Panc1 (cell line): ENCODE results near the gene KLK12. TPM values are rescaled to one million over a fixed set of nuclear protein-coding genes. Genes with fewer than 3 reads are reported as not detected.

Source experiments
- ATAC-seq: fragments of 200-7000 bp; cut with Tn5 transposase; 2 replicates; pipeline ENCODE4 v1.9.1; 2020; ENCODE audit warnings: mild to moderate bottlenecking, moderate library complexity
- BruUV-seq: library from RNA; stranded (reverse); fragments of 400-500 nt; replicated peaks from 2 replicates; lab custom pipeline; 2021; lab: Mats Ljungman, UMichigan
- CTCF ChIA-PET: fragments of 300-600 bp; sonication (Branson Sonifier 250); formaldehyde crosslinking; loops from one replicate; lab custom pipeline; 2022; ENCODE audit warnings: antibody characterized with exemption; lab: Charles Lee
- POLR2A ChIA-PET: fragments of 300-600 bp; sonication (Branson Sonifier 250); formaldehyde crosslinking; loops from one replicate; lab custom pipeline; 2022; ENCODE audit warnings: antibody characterized with exemption; lab: Charles Lee
- DNase-seq: peaks from one replicate; pipeline ENCODE4 v3.0.0-alpha.2; 2010; ENCODE audit warnings: low read depth, low spot score
- H3K27ac ChIP-seq: 2 replicates; pipeline ENCODE4 v1.5.1; 2011; ENCODE audit warnings: mild to moderate bottlenecking, low read length, inconsistent platforms
- H3K27me3 ChIP-seq: fragments of 200-500 bp; sonication (Bioruptor generic); 2 replicates; pipeline ENCODE4 v1.6.0; 2014; ENCODE audit warnings: low read length, inconsistent platforms; ENCODE audit not compliant: control insufficient read depth, insufficient read depth
- H3K36me3 ChIP-seq: fragments of 200-500 bp; sonication (Bioruptor generic); 2 replicates; pipeline ENCODE4 v1.5.1; 2014; ENCODE audit warnings: inconsistent platforms, mild to moderate bottlenecking, low read length, moderate library complexity; ENCODE audit not compliant: control insufficient read depth, insufficient read depth
- H3K4me1 ChIP-seq: 2 replicates; pipeline ENCODE4 v1.5.1; 2011; ENCODE audit warnings: inconsistent platforms, mild to moderate bottlenecking, low read length, moderate library complexity; ENCODE audit not compliant: control insufficient read depth, insufficient read depth
- H3K4me3 ChIP-seq, 2 experiments: 2 replicates each; pipeline ENCODE4 v1.5.1; 2011 to 2012; ENCODE audit warnings: low read depth in 2 of 2, low read length in 2 of 2, mild to moderate bottlenecking in 2 of 2, inconsistent platforms in 1 of 2, moderate library complexity in 1 of 2
- H3K9me3 ChIP-seq: fragments of 200-500 bp; sonication (Bioruptor generic); 2 replicates; pipeline ENCODE4 v1.5.1; 2014; ENCODE audit warnings: low read depth, mild to moderate bottlenecking, inconsistent platforms, low read length, moderate library complexity; ENCODE audit not compliant: control insufficient read depth, insufficient read depth
- POLR2AphosphoS5 ChIP-seq: IDR thresholded peaks from 2 replicates; pipeline ENCODE4 v1.6.1; 2012; ENCODE audit warnings: mild to moderate bottlenecking, low read depth, low read length, moderate library complexity
- REST ChIP-seq, 2 experiments: IDR thresholded peaks; 2 replicates each; pipeline ENCODE4 v1.6.1; 2011 to 2012; ENCODE audit warnings: low read depth in 2 of 2, control low read depth in 1 of 2, low read length in 1 of 2, mild to moderate bottlenecking in 1 of 2, moderate library complexity in 1 of 2; ENCODE audit not compliant: insufficient read depth in 1 of 2
- SIN3A ChIP-seq: IDR thresholded peaks from 2 replicates; pipeline ENCODE4 v1.6.1; 2012; ENCODE audit warnings: low read depth, mild to moderate bottlenecking, low read length, moderate library complexity, borderline replicate concordance; ENCODE audit not compliant: insufficient read depth
- TCF7L2 ChIP-seq: IDR thresholded peaks from 2 replicates; pipeline ENCODE4 v1.6.1; 2011; ENCODE audit warnings: mild to moderate bottlenecking, low read depth, low read length, inconsistent platforms
- in situ Hi-C: cut with HindIII; loops from 2 replicates; pipeline ENCODE4 v1.10.0; 2016; ENCODE audit warnings: low sequenced_read_pairs, low pct_unique_long_range_greater_than_20kb
- intact Hi-C: fragments of 100-400 bp; cut with micrococcal nuclease; formaldehyde crosslinking; loops from one replicate; pipeline ENCODE4 v1.10.0; 2022; ENCODE audit not compliant: unreplicated experiment
- total RNA-seq: library from RNA; stranded (reverse); gene quantifications from one replicate; pipeline ENCODE4 v1.2.1, GENCODE V29; 2021; ENCODE audit not compliant: unreplicated experiment
- TF ChIP-seq, protein P1 (sequence below): fragments of 450-650 bp; IDR thresholded peaks from 2 replicates; pipeline ENCODE4 v1.5.1; 2017; ENCODE audit warnings: mild to moderate bottlenecking

The KLK12 gene
- total RNA-seq, 1 experiment from 2014 or later, result not detected

DNA sequence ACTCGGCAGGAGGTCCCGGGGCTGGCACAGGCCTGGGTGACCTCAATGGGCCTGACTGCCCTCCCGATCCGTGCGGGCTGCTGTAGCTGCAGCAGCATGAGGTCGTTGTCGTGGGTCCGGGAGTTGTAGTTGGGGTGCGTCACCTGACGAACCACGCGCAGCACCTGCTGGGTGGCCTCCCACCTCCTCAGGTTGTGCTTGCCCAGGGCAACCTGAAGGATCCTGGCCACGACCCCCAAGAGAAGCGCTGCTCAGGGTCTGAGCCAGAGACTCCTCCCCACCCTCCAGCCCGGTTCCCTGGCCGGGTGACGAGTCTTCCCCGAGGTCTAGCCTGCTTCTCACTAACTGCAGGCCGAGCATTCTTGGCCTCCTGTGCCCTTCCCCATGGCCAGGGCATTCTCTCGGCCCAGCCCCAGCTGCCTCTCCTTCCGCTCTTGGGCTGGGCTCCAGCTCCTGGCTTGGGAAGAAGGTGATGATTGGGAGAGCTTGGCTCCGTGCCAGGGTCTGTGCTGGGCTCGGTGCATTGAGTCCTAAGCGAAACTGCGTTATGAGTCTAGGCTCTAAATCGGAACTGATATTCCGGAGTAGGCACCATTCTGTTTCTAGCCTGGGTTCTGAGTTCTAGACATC is 44.8 kb upstream of the KLK12 start:
- DNase-seq (no peak), ATAC-seq (no peak)
- Histone ChIP-seq H3K27ac (no peak overlapping the region), H3K4me1 (no peaks in the 10 kb centered on the region), H3K9me3 (no peaks in the 10 kb centered on the region), H3K4me3 (no peak overlapping the region), H3K36me3 (no peaks in the 10 kb centered on the region), H3K27me3 (no peaks in the 10 kb centered on the region)
- no TSS peak for BruUV-seq
- ChIA-PET POLR2A (no interaction called here), CTCF (no interaction called here)
- TF ChIP-seq POLR2AphosphoS5, result no peak
- no peak for TF ChIP-seq SIN3A
- TF ChIP-seq TCF7L2, result no peak
- TF ChIP-seq, protein P1, sequence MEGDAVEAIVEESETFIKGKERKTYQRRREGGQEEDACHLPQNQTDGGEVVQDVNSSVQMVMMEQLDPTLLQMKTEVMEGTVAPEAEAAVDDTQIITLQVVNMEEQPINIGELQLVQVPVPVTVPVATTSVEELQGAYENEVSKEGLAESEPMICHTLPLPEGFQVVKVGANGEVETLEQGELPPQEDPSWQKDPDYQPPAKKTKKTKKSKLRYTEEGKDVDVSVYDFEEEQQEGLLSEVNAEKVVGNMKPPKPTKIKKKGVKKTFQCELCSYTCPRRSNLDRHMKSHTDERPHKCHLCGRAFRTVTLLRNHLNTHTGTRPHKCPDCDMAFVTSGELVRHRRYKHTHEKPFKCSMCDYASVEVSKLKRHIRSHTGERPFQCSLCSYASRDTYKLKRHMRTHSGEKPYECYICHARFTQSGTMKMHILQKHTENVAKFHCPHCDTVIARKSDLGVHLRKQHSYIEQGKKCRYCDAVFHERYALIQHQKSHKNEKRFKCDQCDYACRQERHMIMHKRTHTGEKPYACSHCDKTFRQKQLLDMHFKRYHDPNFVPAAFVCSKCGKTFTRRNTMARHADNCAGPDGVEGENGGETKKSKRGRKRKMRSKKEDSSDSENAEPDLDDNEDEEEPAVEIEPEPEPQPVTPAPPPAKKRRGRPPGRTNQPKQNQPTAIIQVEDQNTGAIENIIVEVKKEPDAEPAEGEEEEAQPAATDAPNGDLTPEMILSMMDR, result no peak
- in situ Hi-C loops (no loop called here), intact Hi-C loops (no loop called here)

- no peak overlapping the region for H3K4me3 ChIP-seq
- no peak for ATAC-seq
- in situ Hi-C loops, result no loop called here
- no peaks in the 10 kb centered on the region for H3K36me3 ChIP-seq
- no peaks in the 10 kb centered on the region for H3K9me3 ChIP-seq
- no TSS peak for BruUV-seq
- CTCF ChIA-PET, result no interaction called here
- intact Hi-C loops, result no loop called here
- no peaks in the 10 kb centered on the region for H3K4me1 ChIP-seq
- no peak overlapping the region for H3K27ac ChIP-seq
- no peak for DNase-seq
- POLR2A ChIA-PET, result no interaction called here
- TF ChIP-seq SIN3A (no peak), REST (IDR thresholded peaks at IDR 0.05; ENCODE audit: insufficient read depth in 1 of 2, low read depth in 2 of 2, low read length in 1 of 2) (no peak), POLR2AphosphoS5 (no peak), TCF7L2 (no peak)
- TF ChIP-seq, protein P1, result no peak
- H3K27me3 ChIP-seq, result no peaks in the 10 kb centered on the region
Observed at GRCh38 chr19:51078731-51079130, 43.9 kb upstream of the KLK12 start.
